ENCODE measurements around the gene PPP1R3E. TPM values are rescaled to one million over a fixed set of nuclear protein-coding genes. Genes with fewer than 3 reads are reported as not detected.
"Not testable (repeated sequence)": the region's sequence is repeated elsewhere in the genome, so short reads cannot be mapped to it uniquely, and the experiment has no call there.

The PPP1R3E gene
- total and polyA plus RNA-seq, 5 experiments from 2014 or later = 2.6 to 119 (median 3.1) TPM

DNA sequence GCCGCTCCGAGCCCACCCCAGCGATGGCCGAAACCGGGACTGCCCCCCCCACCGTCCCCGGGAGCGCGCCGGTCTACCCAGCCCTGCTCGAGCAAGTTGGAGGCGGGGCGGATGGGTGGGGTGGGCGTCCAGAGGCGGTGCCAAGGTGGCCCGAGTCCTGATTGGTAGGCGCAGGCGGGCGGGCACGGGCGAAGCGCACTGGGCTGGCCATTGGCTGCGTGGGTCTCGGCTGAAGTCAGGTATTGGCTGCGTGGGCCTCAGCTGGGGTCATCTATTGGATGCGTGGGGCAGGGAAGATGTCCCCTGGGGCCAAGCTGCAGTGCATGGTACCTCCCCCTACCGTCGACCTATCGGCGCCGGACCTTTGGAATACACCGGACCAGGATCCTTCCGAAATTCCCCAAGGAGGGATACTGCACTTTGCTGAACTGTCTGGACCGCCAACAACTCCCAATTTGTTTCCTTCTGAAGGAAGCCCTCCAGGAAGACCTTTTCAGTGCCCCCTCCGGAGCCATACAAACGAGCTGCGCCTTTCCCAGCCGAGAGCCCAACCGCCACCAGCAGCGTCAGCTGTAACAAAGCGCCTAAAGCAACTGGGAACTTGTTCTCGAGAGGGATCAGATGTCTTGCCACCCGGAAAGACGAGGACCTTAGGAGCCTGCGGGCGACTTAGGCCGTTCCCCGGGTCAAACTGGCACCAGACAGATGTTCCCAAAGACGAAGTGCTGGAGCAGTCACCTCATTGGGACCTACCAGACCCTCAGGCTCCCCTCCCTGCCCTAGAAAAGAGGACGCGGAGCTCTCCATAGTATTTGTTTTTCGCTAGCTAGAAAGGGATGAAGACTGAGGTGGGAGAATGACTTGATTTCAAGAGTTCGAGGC is 16.4 kb downstream of the PPP1R3E start, which contains the start of gene HOMEZ:
Gene HOMEZ, minus strand, starts transcription at position 113 of the 882 bp plus-strand sequence. CDS start 180 bp downstream, outside the sequence.
- POLR2A ChIA-PET = interaction anchor here (0.6 to 3.8 kb wide), 10 partner anchors 8 to 985 kb away, joined by 3 to 57 read pairs (median 6); partner anchors contain the start of genes CEBPE, PABPN1, PPP1R3E and RABGGTA
- Mint-ChIP-seq H3K27me3 (no peaks in the 10 kb centered on the region), H3K4me1 (peaks cover 6 to 33% (median 32%) of the 10 kb centered on the region in 4 donors), H3K27ac (peak within 1 kb of the TSS; percentile 82 to 97 (median 96)), H3K36me3 (no peaks in the 10 kb centered on the region), H3K9me3 (no peaks in the 10 kb centered on the region), H3K4me3 (peak within 1 kb of the TSS; percentile 90 to 100 (median 98))
- peak; percentile 91 to 98 (median 96) for DNase-seq
- ATAC-seq = peak; percentile 97 to 98

- Mint-ChIP-seq H3K27me3 (no peaks in the 10 kb centered on the region), H3K27ac (peak overlapping the region; percentile 82 to 97 (median 94)), H3K4me1 (peaks cover 6 to 36% (median 33%) of the 10 kb centered on the region in 4 donors), H3K4me3 (peak overlapping the region; percentile 90 to 100 (median 98)), H3K9me3 (no peaks in the 10 kb centered on the region), H3K36me3 (no peaks in the 10 kb centered on the region)
- ATAC-seq (peak; percentile 30 to 34), DNase-seq (no peak)
- POLR2A ChIA-PET = interaction anchor here (0.6 to 3.8 kb wide), 7 partner anchors 9 to 279 kb away, joined by 3 to 57 read pairs (median 8); partner anchors contain the start of genes CEBPE, PABPN1 and PPP1R3E
These were observed 17.1 kb downstream of the PPP1R3E start for GRCh38 chr14:23285530-23286019.

DNA sequence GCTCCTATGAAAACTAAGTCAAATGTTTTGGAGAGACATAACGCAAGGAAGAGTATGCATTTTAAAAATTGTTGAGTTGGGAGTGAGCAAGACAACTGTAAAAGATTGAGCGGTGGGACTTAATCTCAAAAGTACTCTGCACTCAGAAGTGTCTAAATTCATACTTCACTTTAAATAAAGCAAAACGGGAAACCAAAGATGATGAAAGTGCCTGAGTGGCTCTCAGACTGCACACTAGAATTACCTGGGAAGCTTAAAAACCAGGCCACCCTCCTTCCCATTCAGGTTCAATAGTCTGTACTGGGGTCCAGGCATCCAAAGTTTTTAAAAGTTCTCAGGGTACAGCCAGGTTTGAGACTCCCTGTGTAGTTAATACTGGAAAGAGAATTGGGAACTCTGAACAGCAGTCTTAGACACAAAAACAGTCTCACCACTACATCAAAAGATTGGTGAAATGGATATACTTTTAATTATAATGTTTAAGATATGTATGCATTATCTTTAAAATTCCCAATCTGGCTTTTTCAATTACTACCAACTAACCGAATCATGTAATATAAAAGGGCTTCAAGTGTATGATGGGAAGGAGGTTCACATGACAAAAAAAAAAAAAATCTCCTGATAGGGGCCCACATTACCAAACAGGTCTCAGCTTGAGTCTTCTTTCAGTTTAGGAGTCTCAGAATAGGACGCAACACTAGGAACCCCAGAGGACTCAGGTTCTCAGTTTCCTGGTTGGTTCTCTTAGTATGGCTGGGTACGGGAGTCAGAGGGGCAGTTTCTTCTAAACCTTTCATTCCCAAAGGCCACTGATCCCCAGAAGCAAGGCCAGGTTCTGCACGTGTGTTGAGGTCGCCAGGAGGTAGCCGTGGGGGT is 17.8 kb downstream of the PPP1R3E start:
- Mint-ChIP-seq H3K27ac (peak overlapping the region; percentile 82 to 97 (median 94)), H3K4me3 (peak overlapping the region; percentile 90 to 100 (median 98)), H3K9me3 (no peaks in the 10 kb centered on the region), H3K36me3 (no peaks in the 10 kb centered on the region), H3K27me3 (no peaks in the 10 kb centered on the region), H3K4me1 (peaks cover 6 to 37% (median 33%) of the 10 kb centered on the region in 4 donors)
- POLR2A ChIA-PET = interaction anchor here (0.6 to 3.8 kb wide), 5 partner anchors 12 to 585 kb away, joined by 3 to 57 read pairs (median 14); partner anchors contain the start of genes CEBPE, PABPN1 and PPP1R3E
- DNase-seq = peak in 4 of 10 donors; percentile 7 to 32 (median 20)
- ATAC-seq = no peak

- ATAC-seq (no peak), DNase-seq (no peak)
- peaks cover 6 to 33% (median 28%) of the 10 kb centered on the region in 4 donors for H3K4me1 Mint-ChIP-seq
- no peak overlapping the region for H3K27ac Mint-ChIP-seq
- H3K4me3 Mint-ChIP-seq = no peak overlapping the region
- POLR2A ChIA-PET = no interaction called here
- no peaks in the 10 kb centered on the region for H3K9me3 Mint-ChIP-seq
- no peaks in the 10 kb centered on the region for H3K27me3 Mint-ChIP-seq
- peaks cover 0 to 2% (median 0%) of the 10 kb centered on the region in 3 donors for H3K36me3 Mint-ChIP-seq
These were observed 21.4 kb downstream of the PPP1R3E start for GRCh38 chr14:23281247-23281646.

DNA sequence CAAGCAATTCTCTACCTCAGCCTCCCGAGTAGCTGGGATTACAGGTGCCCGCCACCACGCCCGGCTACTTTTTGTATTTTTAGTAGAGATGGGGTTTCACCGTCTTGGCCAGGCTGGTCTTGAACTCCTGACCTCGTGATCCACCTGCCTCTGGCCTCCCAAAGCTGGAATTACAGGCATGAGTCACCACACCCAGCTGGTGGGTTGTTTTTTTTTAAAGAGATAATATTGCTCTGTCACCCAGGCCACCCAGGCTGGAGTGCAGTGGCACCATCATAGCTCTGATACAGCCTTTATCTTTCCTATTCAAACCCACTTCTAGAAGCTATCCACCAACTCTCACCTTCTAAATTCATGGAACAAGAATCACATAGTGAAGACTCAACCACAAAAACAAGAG is 24.7 kb downstream of the PPP1R3E start:
- H3K4me1 Mint-ChIP-seq = peaks cover 3 to 19% (median 4%) of the 10 kb centered on the region in 4 donors
- POLR2A ChIA-PET, H3K4me3 Mint-ChIP-seq, H3K9me3 Mint-ChIP-seq, DNase-seq, ATAC-seq, H3K27me3 Mint-ChIP-seq: not testable (repeated sequence)
- H3K36me3 Mint-ChIP-seq = peaks cover 0 to 11% (median 8%) of the 10 kb centered on the region in 3 donors
- H3K27ac Mint-ChIP-seq = peak overlapping the region in 1 of 10 donors; percentile 24

DNA sequence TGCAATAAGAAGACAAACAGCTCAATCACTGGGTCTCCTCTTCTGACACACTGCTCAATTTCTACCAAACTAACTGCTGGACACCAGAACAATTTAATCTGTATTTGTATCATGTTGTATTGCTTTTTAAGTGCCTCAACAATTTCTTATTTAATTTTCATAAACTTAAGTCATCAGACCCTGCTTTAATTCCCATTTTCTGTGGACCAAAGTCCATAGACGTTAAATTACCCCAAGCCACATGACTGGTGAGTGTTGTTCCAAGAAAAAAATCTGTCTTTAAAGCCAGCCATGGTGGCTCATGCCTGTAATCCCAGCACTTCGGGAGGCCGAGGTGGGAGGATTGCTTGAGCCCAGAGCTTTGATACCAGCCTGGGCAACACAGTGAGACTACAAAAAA is 25.5 kb downstream of the PPP1R3E start:
- Mint-ChIP-seq H3K27me3 (no peaks in the 10 kb centered on the region), H3K4me1 (peaks cover 0 to 16% (median 1%) of the 10 kb centered on the region in 4 donors), H3K36me3 (peaks cover 0 to 11% (median 8%) of the 10 kb centered on the region in 3 donors), H3K9me3 (no peaks in the 10 kb centered on the region), H3K27ac (no peak overlapping the region), H3K4me3 (no peak overlapping the region)
- DNase-seq (no peak), ATAC-seq (no peak)
- POLR2A ChIA-PET = interaction anchor here (1.1 kb wide), 1 partner anchor 25 kb away, joined by 3 read pairs; the partner anchor contains the start of gene PPP1R3E

GRCh38 chr14:23275412-23275811 is 27.2 kb downstream of the PPP1R3E start:
- no peaks in the 10 kb centered on the region for H3K27me3 Mint-ChIP-seq
- peaks cover 0 to 11% (median 8%) of the 10 kb centered on the region in 3 donors for H3K36me3 Mint-ChIP-seq
- POLR2A ChIA-PET = no interaction called here
- no peak for DNase-seq
- H3K9me3 Mint-ChIP-seq = no peaks in the 10 kb centered on the region
- no peak overlapping the region for H3K4me3 Mint-ChIP-seq
- peak overlapping the region in 1 of 10 donors; percentile 55 for H3K27ac Mint-ChIP-seq
- no peak for ATAC-seq
- peaks cover 0 to 8% (median 2%) of the 10 kb centered on the region in 4 donors for H3K4me1 Mint-ChIP-seq

GRCh38 chr14:23269193-23269592 is 33.5 kb downstream of the PPP1R3E start:
- H3K4me3 Mint-ChIP-seq = no peak overlapping the region
- no peak overlapping the region for H3K27ac Mint-ChIP-seq
- POLR2A ChIA-PET = no interaction called here
- no peaks in the 10 kb centered on the region for H3K9me3 Mint-ChIP-seq
- H3K27me3 Mint-ChIP-seq = peaks cover 0 to 10% (median 1%) of the 10 kb centered on the region in 5 donors
- peaks cover 0 to 1% (median 0%) of the 10 kb centered on the region in 4 donors for H3K4me1 Mint-ChIP-seq
- H3K36me3 Mint-ChIP-seq = no peaks in the 10 kb centered on the region
- DNase-seq (no peak), ATAC-seq (no peak)

- H3K27ac Mint-ChIP-seq, POLR2A ChIA-PET, H3K36me3 Mint-ChIP-seq, H3K4me3 Mint-ChIP-seq, H3K4me1 Mint-ChIP-seq, H3K9me3 Mint-ChIP-seq, ATAC-seq, DNase-seq: not testable (repeated sequence)
- peaks cover 11 to 59% (median 37%) of the 10 kb centered on the region in 5 donors for H3K27me3 Mint-ChIP-seq
These were observed 41.8 kb downstream of the PPP1R3E start for GRCh38 chr14:23260849-23261248.

GRCh38 chr14:23259426-23259825 is 43.2 kb downstream of the PPP1R3E start:
- POLR2A ChIA-PET = interaction anchor here (0.7 to 0.9 kb wide), 2 partner anchors 88 to 164 kb away, joined by 3 read pairs; no protein-coding TSS in a partner anchor
- no peak overlapping the region for H3K27ac Mint-ChIP-seq
- H3K36me3 Mint-ChIP-seq = peaks cover 0 to 1% (median 0%) of the 10 kb centered on the region in 3 donors
- ATAC-seq = no peak
- no peak for DNase-seq
- H3K4me3 Mint-ChIP-seq = no peak overlapping the region
- H3K4me1 Mint-ChIP-seq = no peaks in the 10 kb centered on the region
- no peaks in the 10 kb centered on the region for H3K9me3 Mint-ChIP-seq
- H3K27me3 Mint-ChIP-seq = peaks cover 9 to 59% (median 30%) of the 10 kb centered on the region in 5 donors

- no peak for ATAC-seq
- H3K36me3 Mint-ChIP-seq = peaks cover 0 to 1% (median 0%) of the 10 kb centered on the region in 3 donors
- POLR2A ChIA-PET = interaction anchor here (0.6 kb wide), 1 partner anchor 63 kb away, joined by 5 read pairs; the partner anchor contains the start of gene PABPN1
These were observed 44.4 kb downstream of the PPP1R3E start for GRCh38 chr14:23258256-23258655.

More at GRCh38 chr14:23258256-23258655, 44.4 kb downstream of the PPP1R3E start:
- H3K4me3 Mint-ChIP-seq = no peak overlapping the region
- no peak overlapping the region for H3K27ac Mint-ChIP-seq
- no peaks in the 10 kb centered on the region for H3K9me3 Mint-ChIP-seq
- DNase-seq = no peak
- no peaks in the 10 kb centered on the region for H3K4me1 Mint-ChIP-seq
- peaks cover 11 to 63% (median 29%) of the 10 kb centered on the region in 5 donors for H3K27me3 Mint-ChIP-seq

Data from naive thymus-derived CD8-positive, alpha-beta T cell (primary cell).